Liver (tissue), 9 donors: ENCODE measurements around the gene CYB561A3. TPM values are rescaled to one million over a fixed set of nuclear protein-coding genes. Genes with fewer than 3 reads are reported as not detected.

ENCODE experiments used
- DNase-seq: peaks from one replicate; pipeline ENCODE4 v3.0.0-alpha.2; 2017; ENCODE audit warnings: low spot score
- H3K27ac ChIP-seq, 2 donors: one replicate each; pipeline ENCODE4 v1.7.0; 2013; ENCODE audit warnings: inconsistent platforms in 2 of 2, low read length in 2 of 2, control low read depth in 1 of 2, low read depth in 1 of 2, mild to moderate bottlenecking in 1 of 2
- H3K27me3 ChIP-seq, 4 donors: one replicate each; pipeline versions ENCODE4 v1.6.1 to v1.7.0; 2013; ENCODE audit warnings: low read length in 3 of 4, inconsistent platforms in 1 of 4, mild to moderate bottlenecking in 1 of 4, moderate library complexity in 1 of 4; ENCODE audit not compliant: control insufficient read depth in 4 of 4, insufficient read depth in 4 of 4
- H3K36me3 ChIP-seq, 4 donors: one replicate each; pipeline versions ENCODE4 v1.6.1 to v1.7.0; 2013; ENCODE audit warnings: low read length in 3 of 4, mild to moderate bottlenecking in 3 of 4, low read depth in 1 of 4, moderate library complexity in 1 of 4; ENCODE audit not compliant: control insufficient read depth in 4 of 4, insufficient read depth in 3 of 4
- H3K4me1 ChIP-seq, 4 donors: one replicate each; pipeline versions ENCODE4 v1.6.1 to v1.7.0; 2013; ENCODE audit warnings: low read length in 3 of 4, mild to moderate bottlenecking in 3 of 4, moderate library complexity in 1 of 4; ENCODE audit not compliant: control insufficient read depth in 4 of 4, insufficient read depth in 4 of 4
- H3K4me3 ChIP-seq, 3 donors: one replicate each; pipeline versions ENCODE4 v1.6.1 to v1.7.0; 2013; ENCODE audit warnings: low read length in 3 of 3, control low read depth in 1 of 3, low read depth in 1 of 3, mild to moderate bottlenecking in 1 of 3
- H3K9ac ChIP-seq, 2 donors: one replicate each; pipeline ENCODE4 v1.7.0; 2013; ENCODE audit warnings: low read length in 2 of 2, mild to moderate bottlenecking in 2 of 2, moderate library complexity in 2 of 2, control low read depth in 1 of 2, low read depth in 1 of 2
- H3K9me3 ChIP-seq, 4 donors: one replicate each; pipeline versions ENCODE4 v1.6.1 to v1.7.0; 2013; ENCODE audit warnings: low read length in 3 of 4; ENCODE audit not compliant: control insufficient read depth in 4 of 4
- ATF3 ChIP-seq: IDR thresholded peaks from 2 replicates; pipeline ENCODE4 v1.6.1; 2016; ENCODE audit warnings: antibody characterized with exemption
- CTCF ChIP-seq: fragments of 150-350 bp; IDR thresholded peaks from 2 replicates; pipeline ENCODE4 v1.5.1; 2017; ENCODE audit warnings: improper control_type of control experiment, low read depth, low read length; ENCODE audit not compliant: missing input control
- EGR1 ChIP-seq, 2 donors: IDR thresholded peaks; 2 replicates each; pipeline ENCODE4 v1.6.1; 2016 to 2018; ENCODE audit warnings: antibody characterized with exemption in 2 of 2, low read depth in 2 of 2
- FOXA2 ChIP-seq: IDR thresholded peaks from 2 replicates; pipeline ENCODE4 v1.6.1; 2016; ENCODE audit warnings: antibody characterized with exemption
- HNF4A ChIP-seq, 2 donors: conservative IDR thresholded peaks; 2 replicates each; pipeline ENCODE4 v1.6.1; 2016; ENCODE audit warnings: antibody characterized with exemption in 2 of 2, mild to moderate bottlenecking in 2 of 2
- HNF4G ChIP-seq: IDR thresholded peaks from 2 replicates; pipeline ENCODE4 v1.6.1; 2016; ENCODE audit warnings: antibody characterized with exemption
- MAX ChIP-seq: IDR thresholded peaks from 2 replicates; pipeline ENCODE4 v1.6.1; 2016; ENCODE audit warnings: antibody characterized with exemption
- NR2F2 ChIP-seq: IDR thresholded peaks from 2 replicates; pipeline ENCODE4 v1.6.1; 2016; ENCODE audit warnings: antibody characterized with exemption
- RAD21 ChIP-seq, 2 donors: IDR thresholded peaks; 2 replicates each; pipeline ENCODE4 v1.6.1; 2016; ENCODE audit warnings: antibody characterized with exemption in 2 of 2, mild to moderate bottlenecking in 2 of 2
- REST ChIP-seq: IDR thresholded peaks from 2 replicates; pipeline ENCODE4 v1.6.1; 2016; ENCODE audit warnings: antibody characterized with exemption, mild to moderate bottlenecking
- RXRA ChIP-seq, 2 donors: IDR thresholded peaks; 2 replicates each; pipeline ENCODE4 v1.6.1; 2017 to 2018; ENCODE audit warnings: antibody characterized with exemption in 2 of 2, mild to moderate bottlenecking in 1 of 2
- SP1 ChIP-seq: IDR thresholded peaks from 2 replicates; pipeline ENCODE4 v1.6.1; 2018; ENCODE audit warnings: antibody characterized with exemption, mild to moderate bottlenecking
- TAF1 ChIP-seq: conservative IDR thresholded peaks from 2 replicates; pipeline ENCODE4 v1.6.1; 2016; ENCODE audit warnings: antibody characterized with exemption, mild to moderate bottlenecking
- YY1 ChIP-seq: IDR thresholded peaks from 2 replicates; pipeline ENCODE4 v1.6.1; 2016; ENCODE audit warnings: antibody characterized with exemption, mild to moderate bottlenecking
- WGBS: extraction: QIAGEN DNeasy Blood & Tissue Kit; methylation state at CpG from one replicate; pipeline ENCODE4 v1.1.7; 2013; 5-methylcytosine and 5-hydroxymethylcytosine counted together
- polyA plus RNA-seq, 2 donors: library from polyadenylated mRNA; stranded (reverse) in 1 of 2; unstranded in 1 of 2; fragments of 200-250 nt in 1 of 2; fragments of >200 nt in 1 of 2; fragmentation: Nextera tagmentation in 1 of 2; extraction: Ambion mirVana in 1 of 2; gene quantifications; one replicate each; pipeline versions ENCODE4 v1.2.1 to v1.2.3, GENCODE V29; 2013 to 2015
- total RNA-seq, 2 donors: library from RNA; depleted of rRNA; stranded (reverse); fragments of >200 nt; gene quantifications; one replicate each; pipeline ENCODE4 v1.2.3, GENCODE V29; 2014
- donor health status: healthy.
- donor health status: healthy.
- donor health status: healthy.
- donor health status: healthy.
- donor health status: healthy.

The CYB561A3 gene
- total and polyA plus RNA-seq, 4 donors, result 20.2 to 36.5 (median 28.4) TPM

- Histone ChIP-seq H3K27ac (no peak overlapping the region), H3K36me3 (peaks cover 6 to 54% (median 42%) of the 10 kb centered on the region in 4 donors), H3K9ac (no peak overlapping the region), H3K4me1 (peaks cover 0 to 17% (median 14%) of the 10 kb centered on the region in 4 donors), H3K9me3 (no peaks in the 10 kb centered on the region), H3K4me3 (no peak overlapping the region), H3K27me3 (no peaks in the 10 kb centered on the region)
- TF ChIP-seq ATF3 (no peak), TAF1 (no peak), SP1 (no peak), REST (no peak), EGR1 (IDR thresholded peaks at IDR 0.05; ENCODE audit: low read depth in 2 of 2) (no peak), RXRA (IDR thresholded peaks at IDR 0.05) (no peak), FOXA2 (no peak)
- WGBS, result 93% methylated on average over 9 of the region's 9 CpGs
- DNase-seq, result no peak
Observed at GRCh38 chr11:61328351-61328750, 33.3 kb downstream of the CYB561A3 start.

- H3K4me3 ChIP-seq, result no peak overlapping the region
- TF ChIP-seq YY1 (no peak), REST (no peak), RAD21 (IDR thresholded peaks at IDR 0.05) (no peak), HNF4A (conservative IDR thresholded peaks at IDR 0.05) (no peak), TAF1 (no peak), CTCF (no peak), ATF3 (no peak), EGR1 (IDR thresholded peaks at IDR 0.05; ENCODE audit: low read depth in 2 of 2) (no peak), NR2F2 (no peak), MAX (no peak), FOXA2 (no peak), HNF4G (no peak), RXRA (IDR thresholded peaks at IDR 0.05) (no peak), SP1 (no peak)
- H3K9ac ChIP-seq, result no peak overlapping the region
- no peak overlapping the region for H3K27ac ChIP-seq
- peaks cover 0 to 17% (median 14%) of the 10 kb centered on the region in 4 donors for H3K4me1 ChIP-seq
- no peaks in the 10 kb centered on the region for H3K27me3 ChIP-seq
- H3K9me3 ChIP-seq, result no peaks in the 10 kb centered on the region
- peaks cover 11 to 61% (median 48%) of the 10 kb centered on the region in 4 donors for H3K36me3 ChIP-seq
- DNase-seq, result no peak
Observed at GRCh38 chr11:61327669-61328071, 34.0 kb downstream of the CYB561A3 start.
